Retinal pigment epithelial cell (primary cell): ENCODE results near the gene LAMA5.
A peak's percentile ranks its signal among the peaks of the same experiment; 100 is the strongest.

Experiments used
- DNase-seq: peaks from one replicate; pipeline ENCODE4 v3.0.0-alpha.2; 2010; ENCODE audit warnings: low read depth
- H3K4me3 ChIP-seq: 2 replicates; pipeline ENCODE4 v1.5.1; 2011; ENCODE audit warnings: mild to moderate bottlenecking, low read length, control low read depth, moderate library complexity
- CTCF ChIP-seq: conservative IDR thresholded peaks from 2 replicates; pipeline ENCODE4 v1.5.1; 2011; ENCODE audit warnings: low read depth, low read length, control low read depth, inconsistent platforms

LAMA5 gene

GRCh38 chr20:62386383-62387218 is 19.5 kb upstream of the LAMA5 start, which contains the start of gene RPS21:
TSS of gene RPS21 (plus strand) at chr20:62387103. CDS start at chr20:62387339, 236 bp downstream.
- TF ChIP-seq CTCF, result no peak
- H3K4me3 ChIP-seq, result peak within 1 kb of the TSS; percentile 95
- DNase-seq, result no peak

GRCh38 chr20:62382306-62383198 is 15.4 kb upstream of the LAMA5 start:
- no peak for DNase-seq

GRCh38 chr20:62381842-62382241 is 14.7 kb upstream of the LAMA5 start:
- TF ChIP-seq CTCF, result no peak
- no peak for DNase-seq
- no peak overlapping the region for H3K4me3 ChIP-seq

More at GRCh38 chr20:62382306-62383198, 15.4 kb upstream of the LAMA5 start:
- H3K4me3 ChIP-seq, result no peak overlapping the region
- peak; percentile 97 for TF ChIP-seq CTCF

- DNase-seq, result no peak
- no peak overlapping the region for H3K4me3 ChIP-seq
- no peak for TF ChIP-seq CTCF
Measured at GRCh38 chr20:62381202-62381797, 14.2 kb upstream of the LAMA5 start.

- no peak for TF ChIP-seq CTCF
- no peak for DNase-seq
- H3K4me3 ChIP-seq, result no peak overlapping the region
Measured at GRCh38 chr20:62378215-62378614, 11.1 kb upstream of the LAMA5 start.

GRCh38 chr20:62377615-62378178 is 10.6 kb upstream of the LAMA5 start:
- no peak for TF ChIP-seq CTCF
- H3K4me3 ChIP-seq, result no peak overlapping the region
- no peak for DNase-seq
